T-helper 17 cell (primary cell): ENCODE data around the gene CT45A2. TPM values are rescaled to one million over a fixed set of nuclear protein-coding genes. Genes with fewer than 3 reads are reported as not detected.
"Not testable (repeated sequence)": the region's sequence is repeated elsewhere in the genome, so short reads cannot be mapped to it uniquely, and the experiment has no call there.

Source experiments
- ATAC-seq: fragments of 150-1000 bp; cut with Tn5 transposase; 2 replicates; pipeline ENCODE4 v1.10.0; 2021; ENCODE audit warnings: mild to moderate bottlenecking, moderate library complexity
- DNase-seq, 3 donors: peaks; one replicate each; pipeline versions ENCODE4 v3.0.0 to v3.0.0-alpha.2; 2020 to 2021
- H3K9me3 ChIP-seq: one replicate; pipeline ENCODE4 v1.7.0; 2013; ENCODE audit warnings: low read length, mild to moderate bottlenecking; ENCODE audit not compliant: control insufficient read depth, poor library complexity, severe bottlenecking
- H3K27ac Mint-ChIP-seq: one replicate; pipeline ENCODE4 v1.8.0; 2022; ENCODE audit warnings: mild to moderate bottlenecking, moderate library complexity, mixed read lengths
- H3K27me3 Mint-ChIP-seq: one replicate; pipeline ENCODE4 v1.8.0; 2022; ENCODE audit warnings: mixed read lengths
- H3K36me3 Mint-ChIP-seq: one replicate; pipeline ENCODE4 v1.8.0; 2022; ENCODE audit warnings: low read depth, mixed read lengths
- H3K4me1 Mint-ChIP-seq: one replicate; pipeline ENCODE4 v1.8.0; 2022; ENCODE audit warnings: mild to moderate bottlenecking, mixed read lengths
- H3K4me3 Mint-ChIP-seq: one replicate; pipeline ENCODE4 v1.8.0; 2022; ENCODE audit warnings: mild to moderate bottlenecking, moderate library complexity, mixed read lengths
- total RNA-seq, 4 donors: library from RNA in 2 of 4; stranded (reverse) in 2 of 4; gene quantifications; one replicate each; pipeline ENCODE4 v1.2.3 and lab custom pipeline; 2022 to 2026

Gene CT45A2, protein sequence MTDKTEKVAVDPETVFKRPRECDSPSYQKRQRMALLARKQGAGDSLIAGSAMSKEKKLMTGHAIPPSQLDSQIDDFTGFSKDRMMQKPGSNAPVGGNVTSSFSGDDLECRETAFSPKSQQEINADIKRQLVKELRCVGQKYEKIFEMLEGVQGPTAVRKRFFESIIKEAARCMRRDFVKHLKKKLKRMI
- total RNA-seq (not detected), total RNA-seq (lab: John Stamatoyannopoulos, UW) (0 reads per million in 2 donors)

DNA sequence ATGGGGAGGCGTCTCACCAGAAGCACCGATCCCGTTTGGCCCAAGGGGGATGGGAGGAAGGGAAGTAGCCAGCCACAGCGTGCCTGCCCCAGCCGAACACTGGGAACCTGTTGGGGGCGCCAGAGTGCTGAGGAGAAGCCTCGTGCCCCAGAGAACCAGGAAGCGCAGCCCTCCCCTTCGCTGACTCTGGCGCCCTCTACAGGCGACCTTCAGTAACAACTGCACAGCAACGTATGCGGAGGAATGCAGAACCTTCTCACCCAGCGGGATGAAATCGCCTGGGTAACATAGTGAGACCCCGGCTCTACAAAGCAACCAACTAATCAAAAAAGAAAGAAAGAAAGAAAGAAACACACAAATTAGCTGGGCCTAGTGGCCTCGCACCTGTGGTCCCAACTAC, at the start of gene CT45A2:
TSS of gene CT45A2 (minus strand) at position 101 of the 400 bp plus-strand sequence. CDS start 3,747 bp downstream, outside the sequence.
- H3K36me3 Mint-ChIP-seq, ATAC-seq, H3K27me3 Mint-ChIP-seq, H3K4me1 Mint-ChIP-seq, DNase-seq, H3K4me3 Mint-ChIP-seq, H3K27ac Mint-ChIP-seq, H3K9me3 ChIP-seq: not testable (repeated sequence)

DNA sequence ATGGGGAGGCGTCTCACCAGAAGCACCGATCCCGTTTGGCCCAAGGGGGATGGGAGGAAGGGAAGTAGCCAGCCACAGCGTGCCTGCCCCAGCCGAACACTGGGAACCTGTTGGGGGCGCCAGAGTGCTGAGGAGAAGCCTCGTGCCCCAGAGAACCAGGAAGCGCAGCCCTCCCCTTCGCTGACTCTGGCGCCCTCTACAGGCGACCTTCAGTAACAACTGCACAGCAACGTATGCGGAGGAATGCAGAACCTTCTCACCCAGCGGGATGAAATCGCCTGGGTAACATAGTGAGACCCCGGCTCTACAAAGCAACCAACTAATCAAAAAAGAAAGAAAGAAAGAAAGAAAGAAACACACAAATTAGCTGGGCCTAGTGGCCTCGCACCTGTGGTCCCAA, 34.6 kb upstream of the CT45A2 start, which contains the start of gene CT45A8:
TSS of gene CT45A8 (minus strand) at position 101 of the 400 bp plus-strand sequence. CDS start 3,755 bp downstream, outside the sequence.
- not testable (repeated sequence) for H3K4me3 Mint-ChIP-seq, H3K9me3 ChIP-seq, H3K27ac Mint-ChIP-seq, H3K4me1 Mint-ChIP-seq, ATAC-seq, DNase-seq, H3K27me3 Mint-ChIP-seq, H3K36me3 Mint-ChIP-seq

DNA sequence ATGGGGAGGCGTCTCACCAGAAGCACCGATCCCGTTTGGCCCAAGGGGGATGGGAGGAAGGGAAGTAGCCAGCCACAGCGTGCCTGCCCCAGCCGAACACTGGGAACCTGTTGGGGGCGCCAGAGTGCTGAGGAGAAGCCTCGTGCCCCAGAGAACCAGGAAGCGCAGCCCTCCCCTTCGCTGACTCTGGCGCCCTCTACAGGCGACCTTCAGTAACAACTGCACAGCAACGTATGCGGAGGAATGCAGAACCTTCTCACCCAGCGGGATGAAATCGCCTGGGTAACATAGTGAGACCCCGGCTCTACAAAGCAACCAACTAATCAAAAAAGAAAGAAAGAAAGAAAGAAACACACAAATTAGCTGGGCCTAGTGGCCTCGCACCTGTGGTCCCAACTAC, 17.4 kb upstream of the CT45A2 start, which contains the start of gene CT45A7:
TSS of gene CT45A7 (minus strand) at position 101 of the 400 bp plus-strand sequence. CDS start 3,747 bp downstream, outside the sequence.
- not testable (repeated sequence) for H3K9me3 ChIP-seq, H3K36me3 Mint-ChIP-seq, H3K4me3 Mint-ChIP-seq, DNase-seq, H3K27me3 Mint-ChIP-seq, H3K4me1 Mint-ChIP-seq, ATAC-seq, H3K27ac Mint-ChIP-seq

DNA sequence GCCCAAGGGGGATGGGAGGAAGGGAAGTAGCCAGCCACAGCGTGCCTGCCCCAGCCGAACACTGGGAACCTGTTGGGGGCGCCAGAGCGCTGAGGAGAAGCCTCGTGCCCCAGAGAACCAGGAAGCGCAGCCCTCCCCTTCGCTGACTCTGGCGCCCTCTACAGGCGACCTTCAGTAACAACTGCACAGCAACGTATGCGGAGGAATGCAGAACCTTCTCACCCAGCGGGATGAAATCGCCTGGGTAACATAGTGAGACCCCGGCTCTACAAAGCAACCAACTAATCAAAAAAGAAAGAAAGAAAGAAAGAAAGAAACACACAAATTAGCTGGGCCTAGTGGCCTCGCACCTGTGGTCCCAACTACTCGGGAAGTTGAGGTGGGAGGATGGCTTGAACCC, 17.1 kb downstream of the CT45A2 start, which contains the start of gene CT45A6:
TSS of gene CT45A6 (minus strand) at position 101 of the 400 bp plus-strand sequence. CDS start 3,794 bp downstream, outside the sequence.
- not testable (repeated sequence) for H3K4me1 Mint-ChIP-seq, H3K9me3 ChIP-seq, H3K27ac Mint-ChIP-seq, ATAC-seq, DNase-seq, H3K36me3 Mint-ChIP-seq, H3K4me3 Mint-ChIP-seq, H3K27me3 Mint-ChIP-seq

DNA sequence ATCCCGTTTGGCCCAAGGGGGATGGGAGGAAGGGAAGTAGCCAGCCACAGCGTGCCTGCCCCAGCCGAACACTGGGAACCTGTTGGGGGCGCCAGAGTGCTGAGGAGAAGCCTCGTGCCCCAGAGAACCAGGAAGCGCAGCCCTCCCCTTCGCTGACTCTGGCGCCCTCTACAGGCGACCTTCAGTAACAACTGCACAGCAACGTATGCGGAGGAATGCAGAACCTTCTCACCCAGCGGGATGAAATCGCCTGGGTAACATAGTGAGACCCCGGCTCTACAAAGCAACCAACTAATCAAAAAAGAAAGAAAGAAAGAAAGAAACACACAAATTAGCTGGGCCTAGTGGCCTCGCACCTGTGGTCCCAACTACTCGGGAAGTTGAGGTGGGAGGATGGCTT, 34.4 kb downstream of the CT45A2 start, which contains the start of gene CT45A5:
TSS of gene CT45A5 (minus strand) at position 101 of the 400 bp plus-strand sequence. CDS start 3,774 bp downstream, outside the sequence.
- H3K9me3 ChIP-seq, H3K36me3 Mint-ChIP-seq, H3K27me3 Mint-ChIP-seq, ATAC-seq, H3K4me1 Mint-ChIP-seq, H3K27ac Mint-ChIP-seq, DNase-seq, H3K4me3 Mint-ChIP-seq: not testable (repeated sequence)

DNA sequence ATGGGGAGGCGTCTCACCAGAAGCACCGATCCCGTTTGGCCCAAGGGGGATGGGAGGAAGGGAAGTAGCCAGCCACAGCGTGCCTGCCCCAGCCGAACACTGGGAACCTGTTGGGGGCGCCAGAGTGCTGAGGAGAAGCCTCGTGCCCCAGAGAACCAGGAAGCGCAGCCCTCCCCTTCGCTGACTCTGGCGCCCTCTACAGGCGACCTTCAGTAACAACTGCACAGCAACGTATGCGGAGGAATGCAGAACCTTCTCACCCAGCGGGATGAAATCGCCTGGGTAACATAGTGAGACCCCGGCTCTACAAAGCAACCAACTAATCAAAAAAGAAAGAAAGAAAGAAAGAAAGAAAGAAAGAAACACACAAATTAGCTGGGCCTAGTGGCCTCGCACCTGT, 51.7 kb downstream of the CT45A2 start, which contains the start of gene CT45A3:
TSS of gene CT45A3 (minus strand) at position 101 of the 400 bp plus-strand sequence. CDS start 3,747 bp downstream, outside the sequence.
- not testable (repeated sequence) for H3K4me1 Mint-ChIP-seq, H3K27me3 Mint-ChIP-seq, DNase-seq, H3K4me3 Mint-ChIP-seq, H3K27ac Mint-ChIP-seq, ATAC-seq, H3K9me3 ChIP-seq, H3K36me3 Mint-ChIP-seq

Other genes starting within 250 kb of the CT45A2 start
- gene CT45A1, start 106.4 kb downstream of the CT45A2 start, total RNA-seq, result not detected
- not detected for gene CT45A3, start 51.8 kb downstream of the CT45A2 start, total RNA-seq
- gene CT45A5, start 34.5 kb downstream of the CT45A2 start, total RNA-seq, result not detected
- not detected for gene CT45A6, start 17.2 kb downstream of the CT45A2 start, total RNA-seq
- gene CT45A7, start 17.3 kb upstream of the CT45A2 start, total RNA-seq, result not detected
- not detected for gene CT45A8, start 34.5 kb upstream of the CT45A2 start, total RNA-seq
- not detected for gene CT45A9, start 51.8 kb upstream of the CT45A2 start, total RNA-seq
- not detected for gene CT45A10, start 73.4 kb upstream of the CT45A2 start, total RNA-seq
- gene SAGE1, start 73.7 kb upstream of the CT45A2 start, total RNA-seq, result not detected
- 10 to 100 TPM; 27.0 to 29.9 TPM for gene MMGT1, start 154.0 kb upstream of the CT45A2 start, total RNA-seq
- 10 to 100 TPM; 23.9 to 26.3 TPM for gene SLC9A6, start 165.4 kb upstream of the CT45A2 start, total RNA-seq